HG03342 (cell line): ENCODE results near the gene ARMC5.
A peak's percentile ranks its signal among the peaks of the same experiment; 100 is the strongest.
"Not testable (repeated sequence)": the region's sequence is repeated elsewhere in the genome, so short reads cannot be mapped to it uniquely, and the experiment has no call there.

ENCODE experiments used
- ATAC-seq: cut with Tn5 transposase; IDR thresholded peaks from one replicate; pipeline ENCODE4 v1.9.1; 2021; ENCODE audit warnings: mild to moderate bottlenecking, moderate library complexity; ENCODE audit not compliant: unreplicated experiment

Gene ARMC5

GRCh38 chr16:31493506-31494125 is 34.3 kb downstream of the ARMC5 start:
- no peak for ATAC-seq

GRCh38 chr16:31496670-31497069 is 37.4 kb downstream of the ARMC5 start:
- no peak for ATAC-seq

GRCh38 chr16:31498493-31498892 is 39.2 kb downstream of the ARMC5 start:
- no peak for ATAC-seq

DNA sequence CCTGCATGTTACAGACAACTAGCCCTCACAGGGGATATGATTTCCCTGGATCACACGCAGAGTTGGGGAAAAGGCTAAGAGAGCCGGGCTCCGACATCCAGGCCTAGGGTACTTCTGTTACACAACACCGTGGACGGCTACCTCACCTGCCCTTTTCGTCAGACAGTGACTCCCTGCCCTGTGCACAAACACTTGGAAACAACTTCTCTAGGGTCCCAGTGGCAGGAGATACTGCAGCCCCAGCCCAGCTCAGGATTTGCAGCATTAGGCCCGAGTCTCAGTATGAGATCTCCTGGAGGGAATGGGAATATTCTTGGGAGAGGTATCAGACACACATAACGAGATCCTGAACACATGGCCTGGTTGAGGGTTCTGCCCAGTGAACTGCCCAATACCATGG is 40.6 kb downstream of the ARMC5 start:
- ATAC-seq: no peak

- no peak for ATAC-seq
Measured at GRCh38 chr16:31501226-31501965, 42.1 kb downstream of the ARMC5 start.

GRCh38 chr16:31501966-31502348 is 42.7 kb downstream of the ARMC5 start:
- no peak for ATAC-seq

DNA sequence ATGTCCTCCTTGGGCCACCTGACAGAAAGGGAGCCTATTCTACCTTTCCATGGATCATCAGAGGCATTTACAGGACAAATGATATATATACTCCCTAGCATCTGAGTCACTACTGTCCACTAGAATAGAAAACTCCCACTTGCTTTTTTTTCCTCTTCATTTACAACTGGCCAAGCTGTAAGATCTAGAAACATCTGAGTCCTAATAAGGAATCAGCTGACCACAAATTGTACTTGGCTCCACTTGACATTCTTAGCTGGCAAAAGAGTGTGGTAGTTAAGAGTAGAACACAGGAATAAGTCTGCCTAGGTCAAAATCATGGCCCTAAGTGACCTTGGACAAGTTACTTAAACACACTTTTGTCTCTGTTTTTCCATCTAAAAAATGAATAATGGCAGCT is 43.7 kb downstream of the ARMC5 start:
- ATAC-seq: no peak

GRCh38 chr16:31503555-31503954 is 44.3 kb downstream of the ARMC5 start:
- not testable (repeated sequence) for ATAC-seq

DNA sequence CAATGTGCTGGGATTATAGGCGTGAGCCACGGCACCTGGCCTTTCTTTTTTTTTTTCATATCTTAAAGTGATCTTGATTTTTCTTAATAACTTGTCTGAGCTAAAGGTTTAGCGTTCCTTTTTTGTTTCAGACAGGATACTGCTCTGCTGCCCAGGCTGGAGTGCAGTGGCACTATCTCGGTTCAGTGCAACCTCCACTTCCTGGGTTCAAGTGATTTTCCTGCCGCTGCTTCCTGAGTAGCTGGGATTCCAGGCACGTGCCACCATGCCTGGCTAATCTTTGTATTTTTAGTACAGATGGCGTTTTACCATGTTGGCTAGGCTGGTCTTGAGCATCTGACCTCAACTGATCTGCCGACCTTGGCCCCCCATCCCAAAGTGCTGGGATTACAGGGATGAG is 44.9 kb downstream of the ARMC5 start:
- no peak for ATAC-seq

DNA sequence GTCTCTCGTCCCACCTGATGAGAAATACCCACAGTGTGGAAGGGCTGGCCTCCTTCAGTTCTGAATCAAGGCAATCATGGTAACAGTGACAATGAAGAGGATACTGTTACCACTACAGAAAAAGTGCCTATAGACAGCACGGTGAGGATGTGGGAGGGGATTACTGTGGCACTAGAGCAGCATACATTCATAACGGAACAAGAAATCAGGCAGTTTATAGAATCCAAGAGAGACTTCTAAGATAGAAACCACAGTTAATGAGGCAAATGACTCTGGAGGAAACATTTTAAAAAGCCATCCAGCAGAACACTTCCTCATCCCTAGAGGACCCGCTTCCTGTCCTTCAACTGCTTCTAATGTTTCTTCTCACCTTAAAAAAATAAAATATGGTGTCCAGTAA is 46.2 kb downstream of the ARMC5 start:
- ATAC-seq: peak; percentile 50

- ATAC-seq: peak; percentile 2
Measured at GRCh38 chr16:31507617-31507928, 48.3 kb downstream of the ARMC5 start.

GRCh38 chr16:31507929-31508705 is 48.8 kb downstream of the ARMC5 start, which contains the start of gene RUSF1:
Gene RUSF1 (minus strand): TSS chr16:31508391. CDS start chr16:31508373, 18 bp downstream.
- peak; percentile 75 for ATAC-seq

DNA sequence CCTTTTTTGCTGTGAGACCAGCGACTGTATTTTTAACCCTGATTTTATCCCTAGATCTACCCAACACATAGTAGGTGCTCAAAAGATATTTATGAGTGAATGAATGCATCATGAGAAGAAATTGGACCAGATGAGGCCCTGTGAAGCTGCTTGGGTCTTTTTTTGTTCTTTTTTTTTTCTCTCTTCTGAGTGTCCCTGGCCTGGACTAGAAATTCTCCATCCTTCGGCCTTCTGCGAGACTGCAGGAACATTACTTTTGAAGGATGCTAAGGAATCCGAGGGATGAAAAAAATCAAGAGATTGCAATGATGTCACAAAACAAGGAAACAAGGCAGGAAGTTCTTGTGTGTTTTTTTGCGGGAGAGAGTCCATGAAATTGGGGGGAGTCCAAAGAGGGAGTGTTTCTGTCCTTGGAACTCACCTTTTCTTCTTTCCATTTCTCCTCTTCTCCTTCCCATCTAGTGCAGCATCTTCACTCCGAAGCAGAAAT is 49.5 kb downstream of the ARMC5 start:
- ATAC-seq: no peak

- no peak for ATAC-seq
Measured at GRCh38 chr16:31513126-31513525, 53.8 kb downstream of the ARMC5 start.

GRCh38 chr16:31513884-31514283 is 54.6 kb downstream of the ARMC5 start:
- ATAC-seq: no peak
